Left ventricle myocardium superior (tissue), 1 donor: ENCODE measurements around the gene SPTBN4. TPM values are rescaled to one million over a fixed set of nuclear protein-coding genes. Genes with fewer than 3 reads are reported as not detected.
A peak's percentile ranks its signal among the peaks of the same experiment; 100 is the strongest.
"Not testable (repeated sequence)": the region's sequence is repeated elsewhere in the genome, so short reads cannot be mapped to it uniquely, and the experiment has no call there.

Experiments
- ATAC-seq: fragments of 200-7000 bp; cut with Tn5 transposase; one replicate; pipeline ENCODE4 v1.9.1; 2020; ENCODE audit warnings: mild to moderate bottlenecking, moderate library complexity
- DNase-seq: peaks from one replicate; pipeline ENCODE4 v3.0.0-alpha.2; 2020
- intact Hi-C: fragments of 100-400 bp; cut with micrococcal nuclease; formaldehyde crosslinking; loops from one replicate; pipeline ENCODE4 v1.11.0; 2022
- total RNA-seq: library from RNA; stranded (reverse); fragmentation: NEBNext Ultra II Directional; extraction: Animal tissue kit (Norgen Biotek cat#: 25700); gene quantifications from one replicate; pipeline ENCODE4 v1.2.1, GENCODE V29; 2021
- donor health status: DM: no; HTN: yes; CAD: no; lungs with severe emphysema.

SPTBN4 gene
- total RNA-seq, 1 donor from 2014 or later: 4.8 TPM

- ATAC-seq (no peak), DNase-seq (no peak)
- intact Hi-C loops: no loop called here
Observed at GRCh38 chr19:40499320-40499719, 32.5 kb downstream of the SPTBN4 start.

- DNase-seq, ATAC-seq, intact Hi-C loops: not testable (repeated sequence)
Observed at GRCh38 chr19:40500678-40501530, 34.1 kb downstream of the SPTBN4 start.

- DNase-seq (no peak), ATAC-seq (no peak)
- intact Hi-C loops: no loop called here
Observed at GRCh38 chr19:40501599-40501998, 34.8 kb downstream of the SPTBN4 start.

GRCh38 chr19:40502081-40502480 is 35.3 kb downstream of the SPTBN4 start:
- no peak for DNase-seq
- no peak for ATAC-seq
- intact Hi-C loops: no loop called here

- ATAC-seq: no peak
- intact Hi-C loops: no loop called here
- no peak for DNase-seq
Observed at GRCh38 chr19:40502647-40503319, 36.0 kb downstream of the SPTBN4 start.

- intact Hi-C loops: no loop called here
- ATAC-seq: no peak
Observed at GRCh38 chr19:40503320-40503695, 36.5 kb downstream of the SPTBN4 start.

GRCh38 chr19:40506099-40506498 is 39.3 kb downstream of the SPTBN4 start:
- ATAC-seq: no peak
- intact Hi-C loops: no loop called here
- no peak for DNase-seq

More at GRCh38 chr19:40503320-40503695, 36.5 kb downstream of the SPTBN4 start:
- DNase-seq: no peak

GRCh38 chr19:40507892-40508291 is 41.1 kb downstream of the SPTBN4 start:
- intact Hi-C loops: no loop called here
- DNase-seq (no peak), ATAC-seq (no peak)

- intact Hi-C loops: no loop called here
- ATAC-seq (no peak), DNase-seq (no peak)
Observed at GRCh38 chr19:40508739-40509260, 42.0 kb downstream of the SPTBN4 start.

- intact Hi-C loops: no loop called here
- DNase-seq (no peak), ATAC-seq (no peak)
Observed at GRCh38 chr19:40510526-40511115, 43.8 kb downstream of the SPTBN4 start.

- DNase-seq: no peak
- intact Hi-C loops: no loop called here
- no peak for ATAC-seq
Observed at GRCh38 chr19:40511487-40511886, 44.7 kb downstream of the SPTBN4 start.

GRCh38 chr19:40512110-40512472 is 45.3 kb downstream of the SPTBN4 start:
- intact Hi-C loops: no loop called here
- no peak for DNase-seq
- no peak for ATAC-seq

GRCh38 chr19:40512473-40513344 is 45.9 kb downstream of the SPTBN4 start:
- ATAC-seq (peak; percentile 67), DNase-seq (peak; percentile 39)
- intact Hi-C loops: no loop called here

- ATAC-seq (no peak), DNase-seq (no peak)
- intact Hi-C loops: no loop called here
Observed at GRCh38 chr19:40513345-40513678, 46.5 kb downstream of the SPTBN4 start.

- ATAC-seq: no peak
- intact Hi-C loops: no loop called here
- no peak for DNase-seq
Observed at GRCh38 chr19:40513741-40514315, 47.0 kb downstream of the SPTBN4 start.

GRCh38 chr19:40517248-40517647 is 50.4 kb downstream of the SPTBN4 start:
- no peak for DNase-seq
- ATAC-seq: no peak
- intact Hi-C loops: no loop called here

GRCh38 chr19:40519352-40520322 is 52.8 kb downstream of the SPTBN4 start:
- intact Hi-C loops: no loop called here
- peak; percentile 81 for ATAC-seq
- peak; percentile 56 for DNase-seq

- intact Hi-C loops: no loop called here
- DNase-seq (no peak), ATAC-seq (no peak)
Observed at GRCh38 chr19:40521276-40521675, 54.5 kb downstream of the SPTBN4 start.
